Activated naive CD8-positive, alpha-beta T cell treated with anti-CD3 and anti-CD28 coated beads, Interleukin-2, amount 10 ng/mL, durations not matched to agents 7 days and 5 days (primary cell): ENCODE measurements around the gene MMP20. TPM values are rescaled to one million over a fixed set of nuclear protein-coding genes. Genes with fewer than 3 reads are reported as not detected.

ENCODE experiments used
- ATAC-seq: fragments of 150-1000 bp; cut with Tn5 transposase; one replicate; pipeline ENCODE4 v1.10.0; 2021; ENCODE audit warnings: low read depth, moderate library complexity
- POLR2A ChIA-PET: fragments of 350-600 bp; sonication (Branson Sonifier 250); formaldehyde crosslinking; loops from one replicate; lab custom pipeline; 2021; ENCODE audit warnings: antibody characterized with exemption; lab: Charles Lee
- DNase-seq: peaks from one replicate; pipeline ENCODE4 v3.0.0; 2021
- H3K27ac Mint-ChIP-seq: one replicate; pipeline ENCODE4 v1.8.0; 2022; ENCODE audit warnings: mild to moderate bottlenecking, mixed read lengths
- H3K27me3 Mint-ChIP-seq: one replicate; pipeline ENCODE4 v1.8.0; 2022; ENCODE audit warnings: mild to moderate bottlenecking, moderate library complexity, mixed read lengths
- H3K36me3 Mint-ChIP-seq: one replicate; pipeline ENCODE4 v1.8.0; 2021; ENCODE audit warnings: mild to moderate bottlenecking, mixed read lengths
- H3K4me1 Mint-ChIP-seq: one replicate; pipeline ENCODE4 v1.8.0; 2021; ENCODE audit warnings: mixed read lengths
- H3K4me3 Mint-ChIP-seq: one replicate; pipeline ENCODE4 v1.8.0; 2022; ENCODE audit warnings: mild to moderate bottlenecking, moderate library complexity, mixed read lengths
- H3K9me3 Mint-ChIP-seq: one replicate; pipeline ENCODE4 v1.8.0; 2021; ENCODE audit warnings: mixed read lengths
- total RNA-seq, 2 experiments: library from RNA; stranded (reverse); gene quantifications; one replicate each; pipeline ENCODE4 v1.2.3, GENCODE V29; 2021

MMP20 gene
- total RNA-seq, 2 experiments from 2014 or later = not detected

DNA sequence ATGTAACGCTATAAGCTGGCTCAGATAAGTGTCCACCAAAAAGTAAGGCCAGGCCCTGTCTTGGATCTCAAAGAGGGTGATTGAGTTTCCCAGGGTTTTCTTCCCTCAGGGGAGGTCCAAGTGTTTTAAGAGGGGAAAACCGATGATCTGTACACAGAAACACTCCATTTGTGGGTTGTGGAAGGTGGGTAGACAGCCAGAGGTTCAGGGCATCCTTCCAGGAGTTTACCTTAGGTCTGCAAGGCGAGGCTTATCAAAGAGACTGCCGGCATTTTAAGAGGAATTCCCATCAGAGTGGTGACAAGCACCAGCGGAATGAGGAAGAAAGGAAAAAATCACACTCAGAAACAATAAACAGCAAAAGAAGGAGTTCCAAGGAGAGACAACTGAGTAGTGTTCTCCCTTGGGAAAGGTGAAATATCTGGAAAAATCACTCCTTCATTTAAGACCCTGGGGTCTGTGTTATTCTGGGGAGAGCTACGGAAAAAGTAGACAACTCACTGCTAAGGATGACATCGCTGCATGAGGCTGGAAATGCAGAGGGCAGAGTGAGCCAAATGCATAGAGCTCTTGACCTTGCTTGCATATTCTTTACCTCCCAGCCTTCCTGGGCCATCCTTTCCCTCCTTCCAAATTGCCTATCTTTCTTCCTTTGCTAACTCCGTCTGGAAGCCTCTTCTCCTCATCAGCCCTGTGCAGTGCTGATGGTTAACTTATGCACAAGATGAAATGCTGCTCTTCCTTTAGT, 72.5 kb downstream of the MMP20 start:
- ATAC-seq = no peak
- Mint-ChIP-seq H3K36me3 (no peaks in the 10 kb centered on the region), H3K27me3 (no peaks in the 10 kb centered on the region), H3K9me3 (no peaks in the 10 kb centered on the region), H3K4me3 (no peak overlapping the region), H3K27ac (no peak overlapping the region), H3K4me1 (no peaks in the 10 kb centered on the region)
- POLR2A ChIA-PET = no interaction called here
- no peak for DNase-seq

DNA sequence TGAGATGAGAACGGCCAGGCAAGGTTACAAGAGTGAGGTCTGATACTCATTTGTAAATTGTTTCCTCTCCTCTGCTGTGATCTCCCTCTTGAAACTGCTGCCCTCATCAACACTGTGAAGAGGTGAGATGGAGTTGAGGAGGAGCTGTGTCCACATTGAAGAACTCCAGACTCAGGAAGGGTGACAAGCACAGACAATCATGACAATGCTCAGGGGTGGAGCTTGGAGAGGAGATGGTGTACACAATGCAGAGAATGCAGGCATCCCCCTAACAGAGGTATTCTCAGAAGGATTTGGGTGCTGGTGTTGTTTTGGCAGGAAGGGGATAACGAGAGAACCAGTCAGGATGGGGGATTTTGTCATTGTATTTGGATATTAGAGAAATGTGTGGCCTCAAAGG, 73.1 kb downstream of the MMP20 start:
- DNase-seq (no peak), ATAC-seq (no peak)
- no peak overlapping the region for H3K4me3 Mint-ChIP-seq
- H3K9me3 Mint-ChIP-seq = no peaks in the 10 kb centered on the region
- no peak overlapping the region for H3K27ac Mint-ChIP-seq
- no peaks in the 10 kb centered on the region for H3K27me3 Mint-ChIP-seq
- POLR2A ChIA-PET = no interaction called here
- H3K36me3 Mint-ChIP-seq = no peaks in the 10 kb centered on the region
- peaks cover 2% of the 10 kb centered on the region for H3K4me1 Mint-ChIP-seq

DNA sequence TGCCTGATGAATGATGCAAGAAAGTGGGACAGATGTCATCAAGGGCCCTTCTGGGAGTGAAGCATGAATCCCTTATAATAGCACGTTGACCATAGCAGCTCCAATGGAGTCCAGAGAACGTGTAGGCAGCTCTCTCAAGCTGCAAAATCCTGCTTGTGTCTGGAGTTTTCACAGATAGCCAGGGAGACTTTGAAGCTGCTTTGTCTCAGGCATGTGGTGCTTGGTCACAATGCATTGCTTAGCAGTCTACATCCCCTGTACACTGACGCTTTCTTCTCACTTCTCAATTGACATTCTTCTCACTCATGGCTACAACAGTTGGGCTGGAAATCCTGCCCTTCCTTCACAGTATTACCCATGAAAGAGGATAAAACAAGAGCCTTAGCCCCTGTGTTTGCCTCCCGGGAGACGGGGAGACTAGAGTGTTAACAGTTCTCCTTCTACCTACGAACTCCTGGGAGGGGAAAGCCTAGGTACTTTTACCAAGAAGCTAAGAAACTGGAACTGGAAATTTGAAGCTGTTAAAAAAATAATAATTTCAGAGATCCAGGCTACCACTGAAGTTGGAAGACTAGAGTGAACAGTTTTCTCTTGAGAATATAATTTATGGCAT, 73.9 kb downstream of the MMP20 start:
- Mint-ChIP-seq H3K36me3 (no peaks in the 10 kb centered on the region), H3K27me3 (no peaks in the 10 kb centered on the region), H3K4me1 (peaks cover 3% of the 10 kb centered on the region), H3K4me3 (no peak overlapping the region), H3K27ac (no peak overlapping the region), H3K9me3 (no peaks in the 10 kb centered on the region)
- no peak for ATAC-seq
- DNase-seq = no peak
- POLR2A ChIA-PET = no interaction called here

DNA sequence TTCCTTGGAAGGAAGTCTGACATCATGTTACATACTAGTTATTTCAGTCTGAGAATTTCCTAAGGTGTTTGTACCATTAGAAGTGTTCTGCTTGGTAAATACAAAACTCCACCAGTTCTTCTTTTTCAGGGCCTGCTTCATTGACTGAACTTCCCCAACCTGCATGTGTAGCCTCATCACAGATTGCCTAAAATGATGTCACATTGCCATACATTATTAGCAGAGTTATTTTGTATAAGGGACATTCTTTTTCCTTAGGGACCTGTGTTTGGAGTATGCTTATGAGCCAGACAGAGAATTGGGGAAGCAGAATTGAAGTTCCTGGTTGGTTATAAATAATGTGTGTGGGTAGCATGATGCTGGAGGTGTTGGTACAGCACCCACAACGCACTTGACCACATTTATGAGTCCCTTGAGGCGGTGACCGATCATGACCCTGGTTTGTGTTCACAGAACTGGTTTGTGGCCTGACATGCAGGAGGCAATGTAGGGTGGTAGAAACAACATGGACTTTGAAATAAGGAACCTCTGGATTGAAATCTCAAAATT, 78.1 kb downstream of the MMP20 start:
- H3K27ac Mint-ChIP-seq = no peak overlapping the region
- POLR2A ChIA-PET = no interaction called here
- no peaks in the 10 kb centered on the region for H3K36me3 Mint-ChIP-seq
- no peak overlapping the region for H3K4me3 Mint-ChIP-seq
- H3K4me1 Mint-ChIP-seq = peaks cover 3% of the 10 kb centered on the region
- ATAC-seq (no peak), DNase-seq (no peak)
- peaks cover 2% of the 10 kb centered on the region for H3K9me3 Mint-ChIP-seq
- H3K27me3 Mint-ChIP-seq = no peaks in the 10 kb centered on the region

DNA sequence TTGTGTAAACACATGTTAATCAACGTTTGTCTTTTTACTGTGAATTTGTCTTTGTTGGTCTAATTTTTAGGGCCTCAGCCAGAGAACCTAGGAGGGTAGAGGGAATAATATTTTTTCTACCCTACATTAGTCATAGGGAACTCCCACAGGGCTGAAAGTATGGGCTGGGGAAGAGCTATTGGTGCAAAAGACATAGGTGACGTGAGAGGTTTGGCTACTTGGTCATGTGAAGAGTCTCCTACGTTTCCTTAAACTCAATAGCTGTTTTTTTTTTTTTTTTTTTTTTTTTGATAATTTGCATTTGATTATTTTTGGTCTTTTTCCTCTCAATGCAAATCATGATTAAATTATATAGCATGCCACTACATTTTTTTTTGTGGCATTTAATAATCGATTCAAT, 78.7 kb downstream of the MMP20 start:
- POLR2A ChIA-PET = interaction anchor here (0.6 kb wide), 1 partner anchor 50 kb away, joined by 3 read pairs; no protein-coding TSS in a partner anchor

DNA sequence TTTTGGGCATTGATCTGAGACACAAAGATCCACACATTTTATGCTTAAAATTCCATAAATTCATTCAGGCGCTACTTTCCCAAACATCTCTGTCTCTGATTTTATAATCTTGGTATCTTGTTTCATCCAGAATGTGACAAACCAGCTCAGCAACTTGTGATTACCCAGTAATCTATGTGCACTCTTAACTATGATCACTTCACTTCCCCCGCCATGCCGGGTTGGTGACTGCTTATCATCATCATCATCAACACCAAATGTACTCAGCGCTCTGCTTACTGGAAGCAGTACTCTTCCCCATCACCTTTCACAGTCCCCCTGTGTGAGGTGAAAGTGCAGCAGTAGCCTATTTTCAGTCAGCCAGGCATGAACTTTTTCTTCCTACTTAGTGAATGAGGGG, 79.4 kb downstream of the MMP20 start:
- peaks cover 2% of the 10 kb centered on the region for H3K27me3 Mint-ChIP-seq
- POLR2A ChIA-PET = no interaction called here
- no peaks in the 10 kb centered on the region for H3K36me3 Mint-ChIP-seq
- ATAC-seq (no peak), DNase-seq (no peak)
- no peak overlapping the region for H3K4me3 Mint-ChIP-seq
- H3K27ac Mint-ChIP-seq = no peak overlapping the region
- H3K9me3 Mint-ChIP-seq = peaks cover 2% of the 10 kb centered on the region
- H3K4me1 Mint-ChIP-seq = peaks cover 3% of the 10 kb centered on the region

More for the DNA sequence above, 78.7 kb downstream of the MMP20 start:
- ATAC-seq (no peak), DNase-seq (no peak)
- Mint-ChIP-seq H3K27me3 (no peaks in the 10 kb centered on the region), H3K36me3 (no peaks in the 10 kb centered on the region), H3K27ac (no peak overlapping the region), H3K4me1 (peaks cover 3% of the 10 kb centered on the region), H3K9me3 (peaks cover 2% of the 10 kb centered on the region), H3K4me3 (no peak overlapping the region)

DNA sequence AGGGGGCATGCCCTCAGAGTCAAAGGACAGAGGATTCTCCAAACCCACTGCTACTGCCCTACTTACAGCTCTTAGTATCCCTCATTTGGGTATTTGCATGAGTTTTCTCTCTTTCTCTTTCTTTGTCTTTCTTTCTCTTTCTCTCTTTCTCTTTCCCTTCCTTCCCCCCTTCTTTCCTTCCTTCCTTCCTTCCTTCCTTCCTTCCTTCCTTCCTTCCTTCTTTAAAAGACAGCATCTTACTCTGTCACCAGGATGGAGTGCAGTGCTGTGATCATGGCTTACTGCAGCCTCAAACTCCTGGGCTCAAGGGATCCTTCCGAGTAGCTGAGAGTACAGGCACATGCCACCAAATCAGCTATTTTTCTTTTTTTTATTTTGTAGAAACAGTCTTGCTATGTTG, 80.5 kb downstream of the MMP20 start:
- POLR2A ChIA-PET = no interaction called here

DNA sequence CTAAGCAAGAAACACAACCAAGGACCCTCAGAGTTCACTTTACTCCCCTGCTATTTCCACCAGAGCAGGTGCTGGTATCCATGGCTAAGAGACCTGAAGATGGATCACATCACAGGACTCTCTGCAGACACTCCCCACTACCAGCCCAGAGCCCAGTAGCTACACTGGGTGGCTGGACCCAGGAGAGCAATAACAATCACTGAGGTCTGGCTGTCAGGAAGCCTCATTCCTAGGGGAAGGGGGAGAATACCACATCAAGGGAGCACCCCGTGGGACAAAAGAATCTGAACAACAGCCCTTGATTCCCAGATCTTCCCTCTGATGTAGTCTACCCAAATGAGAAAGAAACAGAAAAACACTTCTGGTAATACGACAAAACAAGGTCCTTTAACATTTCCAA, 85.6 kb downstream of the MMP20 start:
- no peak for DNase-seq
- POLR2A ChIA-PET = no interaction called here
- no peak overlapping the region for H3K4me3 Mint-ChIP-seq
- no peaks in the 10 kb centered on the region for H3K36me3 Mint-ChIP-seq
- no peak overlapping the region for H3K27ac Mint-ChIP-seq
- peaks cover 1% of the 10 kb centered on the region for H3K4me1 Mint-ChIP-seq
- ATAC-seq = no peak
- H3K9me3 Mint-ChIP-seq = peaks cover 2% of the 10 kb centered on the region
- H3K27me3 Mint-ChIP-seq = peaks cover 19% of the 10 kb centered on the region

More for the DNA sequence above, 80.5 kb downstream of the MMP20 start:
- Mint-ChIP-seq H3K36me3 (no peaks in the 10 kb centered on the region), H3K4me1 (peaks cover 3% of the 10 kb centered on the region), H3K27ac (no peak overlapping the region), H3K9me3 (peaks cover 2% of the 10 kb centered on the region), H3K27me3 (peaks cover 9% of the 10 kb centered on the region), H3K4me3 (no peak overlapping the region)
- ATAC-seq = no peak
- DNase-seq = no peak

DNA sequence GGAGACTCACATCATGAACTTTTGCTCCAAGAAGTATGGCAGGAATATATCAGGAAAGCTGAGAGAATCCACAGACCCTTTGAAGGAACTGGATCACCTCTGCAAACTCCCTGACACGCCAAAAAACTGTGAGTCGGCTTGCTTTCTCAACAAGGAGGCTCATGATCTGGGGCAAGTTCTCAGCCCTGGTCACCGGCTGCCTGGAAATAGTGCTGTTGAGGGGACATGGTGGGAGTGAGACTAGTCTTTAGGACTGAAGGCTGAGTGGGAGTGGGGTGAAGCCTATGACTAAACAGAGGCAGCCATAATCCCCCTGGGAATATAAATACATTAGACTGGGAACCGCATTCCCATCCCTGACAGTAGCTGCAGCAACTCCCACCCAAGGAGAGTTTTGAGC, 86.2 kb downstream of the MMP20 start:
- Mint-ChIP-seq H3K27ac (no peak overlapping the region), H3K4me1 (peaks cover 2% of the 10 kb centered on the region), H3K36me3 (no peaks in the 10 kb centered on the region), H3K27me3 (peaks cover 20% of the 10 kb centered on the region), H3K9me3 (peaks cover 2% of the 10 kb centered on the region), H3K4me3 (no peak overlapping the region)
- DNase-seq (no peak), ATAC-seq (no peak)
- POLR2A ChIA-PET = no interaction called here

DNA sequence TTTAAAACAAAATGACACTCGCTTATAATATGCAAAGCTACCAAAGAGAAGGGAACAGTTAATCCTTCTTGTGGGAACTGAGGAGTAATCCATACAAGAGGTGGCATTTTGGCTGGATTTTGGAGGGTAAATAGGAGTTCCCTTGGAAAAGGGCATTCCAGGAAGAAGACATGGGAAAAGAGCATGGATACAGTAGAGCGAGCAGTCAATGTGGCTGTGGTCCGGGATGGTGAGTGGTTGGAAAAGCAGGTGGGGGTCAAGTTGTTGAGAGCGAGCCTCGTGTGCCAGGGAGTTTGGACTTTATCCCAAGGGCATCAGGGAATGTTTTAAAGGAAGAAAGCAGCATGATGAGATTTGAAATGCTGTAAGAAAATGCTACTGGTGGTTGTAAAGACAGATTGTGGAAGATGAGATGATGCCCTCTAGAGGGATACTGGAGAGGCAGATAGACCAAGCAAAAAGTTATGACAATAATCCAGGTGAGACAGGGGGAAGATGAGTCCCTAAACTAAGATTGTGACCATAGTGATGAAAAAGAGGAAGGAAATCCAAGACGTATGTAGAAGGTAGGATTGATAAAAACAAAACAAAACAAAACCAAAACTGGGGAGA, 90.8 kb downstream of the MMP20 start:
- no peak overlapping the region for H3K4me3 Mint-ChIP-seq
- no peak for ATAC-seq
- H3K27me3 Mint-ChIP-seq = peaks cover 13% of the 10 kb centered on the region
- no peaks in the 10 kb centered on the region for H3K36me3 Mint-ChIP-seq
- no peak overlapping the region for H3K27ac Mint-ChIP-seq
- DNase-seq = no peak
- POLR2A ChIA-PET = no interaction called here
- no peaks in the 10 kb centered on the region for H3K9me3 Mint-ChIP-seq
- H3K4me1 Mint-ChIP-seq = peaks cover 2% of the 10 kb centered on the region

DNA sequence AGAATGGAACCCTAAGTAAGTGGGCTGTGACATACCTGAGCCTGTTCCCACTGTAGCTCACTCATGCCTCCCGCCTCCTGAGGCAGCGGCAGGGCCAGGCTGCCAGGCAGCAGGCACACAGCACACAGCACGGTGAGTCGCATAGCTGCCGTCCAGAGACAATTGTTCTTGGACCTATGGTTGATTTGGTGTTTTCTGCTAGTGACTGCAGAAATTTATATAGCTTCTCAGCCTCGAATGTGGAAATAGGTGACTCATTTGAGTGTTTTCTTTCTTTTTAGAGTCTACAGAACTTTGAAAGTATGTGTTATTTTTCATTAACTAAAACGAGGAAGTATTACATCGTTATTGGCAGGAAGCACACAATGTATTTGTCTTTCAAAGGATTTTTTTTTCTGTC, 94.6 kb downstream of the MMP20 start, which contains the start of gene MMP7:
MMP7 (minus strand) TSS at position 190 of the 400 bp plus-strand sequence; CDS start at position 143, 47 bp downstream.
- Mint-ChIP-seq H3K27me3 (peaks cover 9% of the 10 kb centered on the region), H3K4me1 (peaks cover 2% of the 10 kb centered on the region), H3K36me3 (no peaks in the 10 kb centered on the region), H3K27ac (no peak within 1 kb of the TSS), H3K4me3 (peak within 1 kb of the TSS; percentile 28), H3K9me3 (no peaks in the 10 kb centered on the region)
- POLR2A ChIA-PET = no interaction called here
- no peak for ATAC-seq
- DNase-seq = no peak

DNA sequence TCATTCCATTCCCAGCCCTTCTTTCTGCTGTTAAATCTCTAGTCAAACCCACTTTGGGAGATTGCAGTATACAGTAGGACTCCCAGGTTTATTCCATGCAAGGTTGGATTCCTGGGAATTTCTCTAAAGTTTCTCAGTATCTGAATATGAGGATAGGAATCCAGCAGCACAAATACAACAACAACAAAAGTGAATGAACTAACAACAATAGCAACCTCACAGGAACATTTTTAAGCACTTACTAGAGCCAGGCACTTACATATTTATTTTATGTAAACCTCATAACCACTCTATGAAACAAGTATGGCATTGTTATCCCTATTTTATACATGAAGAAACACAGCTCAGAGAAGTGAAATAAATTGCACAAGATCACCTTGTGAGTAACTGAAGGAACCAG, 96.5 kb downstream of the MMP20 start:
- H3K4me3 Mint-ChIP-seq = no peak overlapping the region
- no peaks in the 10 kb centered on the region for H3K4me1 Mint-ChIP-seq
- no peak for ATAC-seq
- DNase-seq = no peak
- H3K36me3 Mint-ChIP-seq = no peaks in the 10 kb centered on the region
- H3K27me3 Mint-ChIP-seq = peaks cover 2% of the 10 kb centered on the region
- H3K27ac Mint-ChIP-seq = no peak overlapping the region
- H3K9me3 Mint-ChIP-seq = no peaks in the 10 kb centered on the region
- POLR2A ChIA-PET = no interaction called here

DNA sequence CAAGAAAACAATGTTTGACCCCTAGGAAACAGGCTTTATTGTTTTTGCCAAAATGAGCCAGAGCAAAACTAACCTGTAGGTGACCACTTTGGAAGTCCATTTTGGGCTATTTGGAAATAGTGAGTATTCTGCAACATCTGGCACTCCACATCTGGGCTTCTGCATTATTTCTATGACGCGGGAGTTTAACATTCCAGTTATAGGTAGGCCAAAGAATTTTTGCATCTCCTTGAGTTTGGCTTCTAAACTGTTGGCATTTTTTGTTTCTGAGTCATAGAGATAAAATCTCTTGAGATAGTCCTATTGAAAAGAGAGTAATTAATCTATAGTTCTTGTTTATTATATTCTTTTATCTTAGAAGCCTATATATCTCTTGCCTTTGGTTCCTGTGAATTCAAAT, 97.4 kb downstream of the MMP20 start:
- H3K4me3 Mint-ChIP-seq = no peak overlapping the region
- H3K27me3 Mint-ChIP-seq = no peaks in the 10 kb centered on the region
- H3K36me3 Mint-ChIP-seq = no peaks in the 10 kb centered on the region
- POLR2A ChIA-PET = no interaction called here
- DNase-seq (no peak), ATAC-seq (no peak)
- H3K9me3 Mint-ChIP-seq = no peaks in the 10 kb centered on the region
- peaks cover under 1% of the 10 kb centered on the region for H3K4me1 Mint-ChIP-seq
- H3K27ac Mint-ChIP-seq = no peak overlapping the region
